Retinal pigment epithelial cell (primary cell): ENCODE data around the gene ZBTB38.
A peak's percentile ranks its signal among the peaks of the same experiment; 100 is the strongest.

Experiments used
- DNase-seq: peaks from one replicate; pipeline ENCODE4 v3.0.0-alpha.2; 2010; ENCODE audit warnings: low read depth
- H3K4me3 ChIP-seq: 2 replicates; pipeline ENCODE4 v1.5.1; 2011; ENCODE audit warnings: mild to moderate bottlenecking, low read length, control low read depth, moderate library complexity
- CTCF ChIP-seq: conservative IDR thresholded peaks from 2 replicates; pipeline ENCODE4 v1.5.1; 2011; ENCODE audit warnings: low read depth, low read length, control low read depth, inconsistent platforms

The ZBTB38 gene

GRCh38 chr3:141355242-141355641 is 13.1 kb upstream of the ZBTB38 start:
- no peak for TF ChIP-seq CTCF
- no peak overlapping the region for H3K4me3 ChIP-seq
- no peak for DNase-seq

GRCh38 chr3:141356046-141356445 is 12.3 kb upstream of the ZBTB38 start:
- DNase-seq: no peak
- no peak overlapping the region for H3K4me3 ChIP-seq
- TF ChIP-seq CTCF: no peak

- DNase-seq: no peak
- peak overlapping the region; percentile 19 for H3K4me3 ChIP-seq
- TF ChIP-seq CTCF: peak; percentile 87
Measured at GRCh38 chr3:141360888-141361598, 7.3 kb upstream of the ZBTB38 start.

- no peak overlapping the region for H3K4me3 ChIP-seq
- no peak for DNase-seq
- TF ChIP-seq CTCF: no peak
Measured at GRCh38 chr3:141362736-141363135, 5.6 kb upstream of the ZBTB38 start.

GRCh38 chr3:141365201-141365600 is 3.1 kb upstream of the ZBTB38 start:
- no peak for DNase-seq
- TF ChIP-seq CTCF: no peak
- no peak overlapping the region for H3K4me3 ChIP-seq

- TF ChIP-seq CTCF: peak; percentile 13
- H3K4me3 ChIP-seq: no peak overlapping the region
- DNase-seq: no peak
Measured at GRCh38 chr3:141366285-141367037, 1.8 kb upstream of the ZBTB38 start.
